Measurements from ENCODE around the gene TKTL2.

Gene TKTL2, protein sequence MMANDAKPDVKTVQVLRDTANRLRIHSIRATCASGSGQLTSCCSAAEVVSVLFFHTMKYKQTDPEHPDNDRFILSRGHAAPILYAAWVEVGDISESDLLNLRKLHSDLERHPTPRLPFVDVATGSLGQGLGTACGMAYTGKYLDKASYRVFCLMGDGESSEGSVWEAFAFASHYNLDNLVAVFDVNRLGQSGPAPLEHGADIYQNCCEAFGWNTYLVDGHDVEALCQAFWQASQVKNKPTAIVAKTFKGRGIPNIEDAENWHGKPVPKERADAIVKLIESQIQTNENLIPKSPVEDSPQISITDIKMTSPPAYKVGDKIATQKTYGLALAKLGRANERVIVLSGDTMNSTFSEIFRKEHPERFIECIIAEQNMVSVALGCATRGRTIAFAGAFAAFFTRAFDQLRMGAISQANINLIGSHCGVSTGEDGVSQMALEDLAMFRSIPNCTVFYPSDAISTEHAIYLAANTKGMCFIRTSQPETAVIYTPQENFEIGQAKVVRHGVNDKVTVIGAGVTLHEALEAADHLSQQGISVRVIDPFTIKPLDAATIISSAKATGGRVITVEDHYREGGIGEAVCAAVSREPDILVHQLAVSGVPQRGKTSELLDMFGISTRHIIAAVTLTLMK

DNA sequence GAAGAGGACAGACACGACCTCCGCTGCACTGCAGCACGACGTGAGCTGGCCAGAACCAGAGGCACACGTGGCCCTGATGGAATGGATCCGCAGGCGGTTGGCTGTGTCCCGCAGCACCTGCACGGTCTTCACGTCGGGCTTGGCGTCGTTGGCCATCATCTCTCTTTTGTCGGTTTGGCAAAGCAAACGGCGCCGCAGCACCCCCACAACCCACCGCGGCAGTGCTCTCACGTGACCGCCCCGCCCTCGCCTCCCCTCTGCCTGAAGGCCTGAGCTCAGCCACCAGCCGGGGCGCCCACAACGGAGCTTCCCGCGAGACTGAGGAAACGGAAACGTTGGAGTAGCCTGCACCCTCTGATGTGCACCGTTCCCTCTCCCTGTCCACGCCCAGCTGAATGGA lies at the start of gene TKTL2:
Gene TKTL2 (minus strand): TSS at position 179 of the 400 bp plus-strand sequence. CDS start 20 bp downstream, at position 159.
- no peak for DNase-seq (ENCODE audit: low read depth)

GRCh38 chr4:163515198-163515597 lies 41.6 kb upstream of the TKTL2 start:
- no peak for DNase-seq (ENCODE audit: low read depth)

- DNase-seq (ENCODE audit: low read depth): peak; percentile 17
Observed at GRCh38 chr4:163505374-163505773, 31.8 kb upstream of the TKTL2 start.

DNA sequence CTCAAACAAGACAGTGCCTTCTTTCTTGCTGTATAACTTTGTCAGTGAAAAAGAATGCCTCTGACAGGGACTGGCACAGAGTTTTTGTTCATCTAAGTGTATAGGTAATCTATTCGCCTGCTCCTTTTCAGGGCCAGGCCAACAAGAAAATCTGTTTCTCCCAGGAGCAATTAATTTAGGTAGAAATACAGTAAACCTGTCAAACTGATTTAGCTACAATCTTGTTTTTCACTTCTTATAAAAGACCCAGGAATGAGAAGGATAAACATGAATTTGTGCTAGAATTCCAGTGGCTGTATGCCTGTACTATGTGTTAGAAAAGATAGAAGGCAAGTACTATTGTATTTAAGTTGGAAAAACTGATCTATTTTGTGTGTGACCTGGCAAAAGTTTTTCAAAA lies 27.0 kb upstream of the TKTL2 start:
- DNase-seq (ENCODE audit: low read depth): no peak

DNA sequence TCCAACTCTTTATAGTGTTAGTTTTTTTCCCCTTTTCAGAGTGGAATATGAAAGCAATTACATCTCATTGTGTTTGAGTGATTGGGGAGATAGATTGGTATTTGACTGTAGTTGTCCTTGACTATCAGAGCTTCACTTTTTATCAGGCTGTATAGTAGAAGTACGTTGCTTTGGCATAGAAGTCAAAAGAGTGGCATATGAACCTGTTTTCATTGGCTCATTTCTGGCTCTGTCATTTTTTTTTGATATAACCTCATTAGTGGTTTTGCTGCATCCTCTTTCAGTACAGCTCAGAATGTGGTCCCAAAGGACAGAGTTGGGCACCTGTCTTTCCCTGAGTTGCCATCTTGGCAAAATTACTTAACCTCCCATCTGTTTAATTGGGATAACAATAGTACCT lies 22.3 kb upstream of the TKTL2 start:
- no peak for DNase-seq (ENCODE audit: low read depth)

DNA sequence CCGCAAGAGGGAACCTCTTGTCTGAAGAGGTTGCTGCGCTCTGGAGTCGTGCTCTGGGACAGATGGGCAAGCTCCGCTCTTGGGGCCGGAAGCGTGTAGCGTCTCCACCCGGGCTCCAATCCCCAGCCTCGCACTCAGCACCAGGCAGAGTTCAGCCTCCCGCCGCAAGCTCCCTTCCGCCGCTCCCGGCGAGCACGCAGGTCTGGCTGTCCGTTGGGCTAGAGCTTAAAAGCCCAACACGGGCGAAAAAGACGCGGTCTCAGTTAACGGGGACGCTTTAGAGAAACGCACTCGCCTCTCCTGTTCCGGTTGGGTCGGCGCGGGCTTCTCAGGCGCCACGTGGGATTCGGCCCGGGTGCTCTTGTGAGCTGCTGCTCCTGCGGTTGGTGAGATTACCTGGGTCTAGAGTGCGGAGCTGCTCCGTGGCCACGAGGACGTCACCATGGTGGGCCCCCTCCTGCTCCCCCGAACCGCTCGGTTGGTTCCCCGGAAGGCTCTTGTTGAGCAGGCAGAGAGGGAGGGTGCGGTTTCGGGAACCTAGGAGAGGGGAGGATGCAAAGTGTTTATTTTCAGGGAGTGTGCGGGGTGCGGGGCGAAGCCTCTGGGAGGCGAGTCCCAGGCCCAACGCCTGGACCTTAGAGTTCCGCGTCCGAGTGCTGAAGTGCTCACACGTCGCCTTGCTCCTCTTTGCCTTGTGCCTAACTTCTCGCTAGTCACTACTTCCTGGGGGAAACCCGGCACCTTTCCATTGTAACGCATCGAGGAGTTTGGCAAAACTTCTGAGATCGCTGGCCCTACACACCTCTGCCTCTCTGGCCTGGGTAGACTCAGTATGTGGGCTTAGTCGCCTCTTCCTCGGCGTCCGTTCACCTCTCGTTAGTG lies 21.0 kb upstream of the TKTL2 start, which contains the start of gene TMA16:
Gene TMA16 (plus strand): TSS at position 331 of the 882 bp plus-strand sequence. CDS start 112 bp downstream, at position 443.
- peak; percentile 74 for DNase-seq (ENCODE audit: low read depth)

- no peak for DNase-seq (ENCODE audit: low read depth)
Observed at GRCh38 chr4:163493643-163494359, 20.2 kb upstream of the TKTL2 start.

- DNase-seq (ENCODE audit: low read depth): no peak
Observed at GRCh38 chr4:163492951-163493504, 19.5 kb upstream of the TKTL2 start.

DNA sequence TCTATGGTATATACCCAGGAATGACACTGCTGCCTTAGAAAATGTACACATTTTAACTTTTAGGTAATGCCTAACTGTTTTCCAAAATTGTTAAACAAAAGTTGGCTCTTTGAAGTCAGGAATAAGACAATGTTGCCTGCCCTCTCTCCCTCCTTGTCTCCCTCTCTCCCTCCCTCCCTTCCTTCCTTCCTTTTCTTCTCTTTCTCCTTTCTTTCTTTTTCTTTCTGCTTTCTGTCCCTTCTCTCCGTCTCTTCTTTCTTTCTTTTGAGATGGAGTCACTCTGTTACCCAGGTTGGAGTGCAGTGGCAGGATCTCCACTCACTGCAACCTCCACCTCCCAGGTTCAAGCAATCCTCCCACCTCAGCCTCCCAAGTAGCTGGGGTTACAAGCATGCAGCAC lies 16.4 kb upstream of the TKTL2 start:
- DNase-seq (ENCODE audit: low read depth): no peak

DNA sequence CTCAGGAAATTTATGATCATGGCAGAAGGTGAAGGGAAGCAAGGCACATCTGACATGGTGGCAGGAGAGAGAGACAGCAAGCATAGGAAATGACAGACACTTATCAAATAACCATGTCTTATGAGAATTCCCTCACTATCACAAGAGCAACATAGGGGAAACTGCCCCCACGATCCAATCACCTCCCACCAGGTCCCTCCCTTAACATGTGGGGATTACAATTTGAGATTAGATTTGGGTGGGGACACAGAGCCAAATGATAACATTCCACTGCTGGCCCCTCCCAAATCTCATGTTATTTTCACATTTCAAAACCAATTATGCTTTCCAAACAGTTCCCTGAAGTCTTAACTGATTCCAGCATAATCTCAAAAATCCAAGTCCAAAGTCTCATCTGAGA lies 12.8 kb upstream of the TKTL2 start:
- DNase-seq (ENCODE audit: low read depth): no peak

DNA sequence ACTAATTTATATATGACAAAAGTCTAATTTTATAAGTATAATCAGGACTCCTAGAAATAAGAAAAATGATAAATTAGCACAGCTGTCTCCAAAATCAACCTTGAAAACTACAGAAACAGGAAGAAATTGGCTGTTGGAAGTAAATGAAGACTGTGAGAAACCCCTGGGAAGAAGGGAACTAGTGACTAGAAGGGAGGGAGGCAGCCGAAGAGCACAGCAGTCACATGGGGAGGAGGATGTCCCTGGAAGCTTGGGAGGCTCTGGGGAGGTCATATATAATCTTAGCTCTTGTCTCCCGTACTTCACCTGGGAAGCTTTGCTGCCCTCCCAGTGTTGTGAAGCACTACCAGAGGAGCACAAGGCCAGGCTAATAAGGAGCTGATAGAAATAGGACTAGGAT lies 12.0 kb upstream of the TKTL2 start:
- DNase-seq (ENCODE audit: low read depth): no peak

- DNase-seq (ENCODE audit: low read depth): peak; percentile 17
Observed at GRCh38 chr4:163484906-163485305, 11.4 kb upstream of the TKTL2 start.

DNA sequence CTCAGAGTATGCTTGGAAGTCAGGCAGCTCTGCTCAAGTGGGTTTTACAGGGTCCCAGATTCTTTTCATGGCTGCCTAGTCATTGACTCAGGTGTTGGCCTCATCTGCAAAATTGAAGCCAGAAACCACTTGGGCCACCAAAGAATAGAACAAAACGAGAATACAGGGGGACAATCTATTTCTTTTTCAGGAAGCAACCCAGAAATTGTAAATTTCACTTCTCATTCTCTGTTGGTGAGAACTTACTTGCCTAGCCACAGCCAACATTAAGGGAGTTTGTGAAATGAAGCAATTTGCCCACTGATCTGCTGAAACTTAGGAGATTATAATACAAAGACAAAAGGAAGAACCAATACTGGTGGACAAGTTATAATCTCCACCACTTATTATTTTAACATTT lies 8.6 kb upstream of the TKTL2 start:
- no peak for DNase-seq (ENCODE audit: low read depth)

- no peak for DNase-seq (ENCODE audit: low read depth)
Observed at GRCh38 chr4:163476761-163477438, 3.3 kb upstream of the TKTL2 start.

- DNase-seq (ENCODE audit: low read depth): no peak
Observed at GRCh38 chr4:163474027-163474426, 473 bp upstream of the TKTL2 start.

GRCh38 chr4:163473130-163473529 lies 424 bp downstream of the TKTL2 start:
- no peak for DNase-seq (ENCODE audit: low read depth)

DNA sequence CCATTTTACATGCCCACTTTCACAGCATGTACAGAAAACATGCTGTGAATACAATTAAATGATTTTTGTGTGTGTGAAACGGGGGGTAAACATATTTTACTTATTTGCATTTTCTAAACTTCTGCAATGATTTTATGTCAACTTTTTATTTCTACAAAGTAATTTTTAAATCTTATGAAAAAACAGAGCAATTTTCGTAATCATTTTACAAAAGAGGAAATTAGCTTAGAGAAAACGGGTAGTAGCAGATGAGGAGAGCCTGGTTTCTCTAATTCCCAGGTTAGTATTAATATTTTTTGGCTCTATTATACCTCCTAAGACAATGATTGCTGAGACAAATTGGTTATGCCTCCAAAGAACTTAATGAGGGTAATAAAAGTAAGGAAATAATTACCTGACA lies 3.2 kb downstream of the TKTL2 start:
- DNase-seq (ENCODE audit: low read depth): no peak

GRCh38 chr4:163467082-163467770 lies 6.3 kb downstream of the TKTL2 start:
- no peak for DNase-seq (ENCODE audit: low read depth)

- no peak for DNase-seq (ENCODE audit: low read depth)
Observed at GRCh38 chr4:163462556-163462955, 11.0 kb downstream of the TKTL2 start.

DNA sequence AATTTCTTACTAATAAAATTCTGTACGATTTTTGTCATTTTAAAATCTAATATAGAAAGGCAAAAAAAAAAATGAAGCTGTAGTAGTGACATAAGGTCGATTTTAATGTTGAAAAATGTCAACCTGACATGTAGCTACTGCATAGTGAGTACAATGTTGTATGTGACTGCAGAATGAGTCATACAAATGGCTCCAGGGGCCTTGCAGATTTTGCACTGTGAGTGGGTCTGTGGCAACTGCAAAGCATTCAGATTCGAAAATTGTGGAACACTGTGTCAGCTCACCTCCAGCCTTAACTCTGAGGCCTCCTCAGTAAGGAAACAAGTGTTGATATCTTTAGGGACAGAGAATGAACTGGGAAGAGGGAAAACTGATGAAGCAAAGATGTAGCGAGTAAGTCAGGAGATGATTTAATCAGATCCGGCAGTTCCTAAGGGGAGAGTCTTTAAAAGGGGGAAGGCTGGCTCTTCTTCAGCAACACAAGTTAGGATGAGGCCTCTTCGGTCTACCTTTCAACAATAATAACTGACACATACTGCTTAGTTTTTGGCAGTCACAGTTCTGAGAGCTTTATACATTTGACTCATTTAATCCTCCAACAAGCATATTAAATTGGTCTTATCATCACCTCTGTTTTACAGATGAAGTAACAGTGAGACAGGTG lies 24.9 kb downstream of the TKTL2 start:
- peak; percentile 15 for DNase-seq (ENCODE audit: low read depth)
